Measurements from ENCODE around the gene PPFIA4.

GRCh38 chr1:203095061-203095690 is 68.9 kb downstream of the PPFIA4 start:
- TF ChIP-seq CTCF (IDR thresholded peaks at IDR 0.05; ENCODE audit: extremely low read depth in 1 of 2, insufficient read depth in 1 of 2, low read depth in 1 of 2, low read length in 2 of 2) (no peak), POLR2A (IDR thresholded peaks at IDR 0.05; ENCODE audit: low read depth, low read length) (no peak), EZH2 (IDR thresholded peaks at IDR 0.05; ENCODE audit: borderline replicate concordance, low read depth, low read length, severe bottlenecking) (no peak)

Data from endothelial cell of umbilical vein (primary cell).